HG02870 (cell line): ENCODE measurements around the gene SMIM36.
"Not testable (repeated sequence)": the region's sequence is repeated elsewhere in the genome, so short reads cannot be mapped to it uniquely, and the experiment has no call there.

ENCODE experiments used
- ATAC-seq: cut with Tn5 transposase; IDR thresholded peaks from one replicate; pipeline ENCODE4 v1.9.1; 2021; ENCODE audit warnings: mild to moderate bottlenecking, moderate library complexity; ENCODE audit not compliant: unreplicated experiment

Gene SMIM36

GRCh38 chr17:55510986-55511721, at the start of gene SMIM36:
SMIM36 (minus strand) TSS chr17:55511452.
- ATAC-seq: no peak

- ATAC-seq: no peak
These were observed 44.5 kb upstream of the SMIM36 start for GRCh38 chr17:55555772-55556171.

- ATAC-seq: no peak
These were observed 37.9 kb upstream of the SMIM36 start for GRCh38 chr17:55549140-55549539.

GRCh38 chr17:55546991-55547664, 35.9 kb upstream of the SMIM36 start:
- ATAC-seq: no peak

GRCh38 chr17:55546481-55546880, 35.2 kb upstream of the SMIM36 start:
- no peak for ATAC-seq

GRCh38 chr17:55545806-55546205, 34.6 kb upstream of the SMIM36 start:
- no peak for ATAC-seq

- ATAC-seq: no peak
These were observed 32.5 kb upstream of the SMIM36 start for GRCh38 chr17:55543709-55544108.

- no peak for ATAC-seq
These were observed 29.3 kb upstream of the SMIM36 start for GRCh38 chr17:55540414-55541091.

- ATAC-seq: no peak
These were observed 25.0 kb upstream of the SMIM36 start for GRCh38 chr17:55536205-55536604.

GRCh38 chr17:55533608-55534007, 22.4 kb upstream of the SMIM36 start:
- no peak for ATAC-seq

GRCh38 chr17:55532670-55533069, 21.4 kb upstream of the SMIM36 start:
- no peak for ATAC-seq

GRCh38 chr17:55531053-55531728, 19.9 kb upstream of the SMIM36 start:
- ATAC-seq: no peak

- no peak for ATAC-seq
These were observed 18.8 kb upstream of the SMIM36 start for GRCh38 chr17:55530064-55530463.

GRCh38 chr17:55527540-55528118, 16.4 kb upstream of the SMIM36 start:
- no peak for ATAC-seq

- ATAC-seq: peak; percentile 53
These were observed 13.4 kb upstream of the SMIM36 start for GRCh38 chr17:55524440-55525220.

GRCh38 chr17:55523032-55523431, 11.8 kb upstream of the SMIM36 start:
- not testable (repeated sequence) for ATAC-seq

- ATAC-seq: no peak
These were observed 9.9 kb upstream of the SMIM36 start for GRCh38 chr17:55521186-55521585.

- ATAC-seq: no peak
These were observed 9.2 kb upstream of the SMIM36 start for GRCh38 chr17:55520402-55520801.

- peak; percentile 76 for ATAC-seq
These were observed 7.3 kb upstream of the SMIM36 start for GRCh38 chr17:55518510-55518909.

- ATAC-seq: peak; percentile 43
These were observed 2.8 kb upstream of the SMIM36 start for GRCh38 chr17:55513885-55514590.
